Activated CD4-positive, alpha-beta T cell treated with anti-CD3 and anti-CD28 coated beads, Interleukin-2, amount 10 ng/mL, durations not matched to agents 24 days and 14 days (primary cell): ENCODE measurements around the gene TYRO3. TPM values are rescaled to one million over a fixed set of nuclear protein-coding genes. Genes with fewer than 3 reads are reported as not detected.
"Not testable (repeated sequence)": the region's sequence is repeated elsewhere in the genome, so short reads cannot be mapped to it uniquely, and the experiment has no call there.

Experiments
- DNase-seq: peaks from one replicate; pipeline ENCODE4 v3.0.0; 2022
- H3K27ac Mint-ChIP-seq: one replicate; pipeline ENCODE4 v1.8.0; 2022; ENCODE audit warnings: mild to moderate bottlenecking, mixed read lengths
- H3K27me3 Mint-ChIP-seq: one replicate; pipeline ENCODE4 v1.8.0; 2022; ENCODE audit warnings: mixed read lengths
- H3K36me3 Mint-ChIP-seq: one replicate; pipeline ENCODE4 v1.8.0; 2022; ENCODE audit warnings: low read depth, mild to moderate bottlenecking, mixed read lengths
- H3K4me1 Mint-ChIP-seq: one replicate; pipeline ENCODE4 v1.8.0; 2021; ENCODE audit warnings: mixed read lengths
- H3K4me3 Mint-ChIP-seq: one replicate; pipeline ENCODE4 v1.8.0; 2022; ENCODE audit warnings: mild to moderate bottlenecking, moderate library complexity, mixed read lengths
- H3K9me3 Mint-ChIP-seq: one replicate; pipeline ENCODE4 v1.8.0; 2021; ENCODE audit warnings: mixed read lengths
- intact Hi-C: fragments of 100-400 bp; cut with micrococcal nuclease; formaldehyde crosslinking; loops from one replicate; pipeline ENCODE4 v1.15.1; 2023
- total RNA-seq: library from RNA; stranded (reverse); gene quantifications from 2 replicates; pipeline ENCODE4 v1.2.3, GENCODE V29; 2022

The TYRO3 gene
- total RNA-seq, 1 donor from 2014 or later = 4.2 TPM

DNA sequence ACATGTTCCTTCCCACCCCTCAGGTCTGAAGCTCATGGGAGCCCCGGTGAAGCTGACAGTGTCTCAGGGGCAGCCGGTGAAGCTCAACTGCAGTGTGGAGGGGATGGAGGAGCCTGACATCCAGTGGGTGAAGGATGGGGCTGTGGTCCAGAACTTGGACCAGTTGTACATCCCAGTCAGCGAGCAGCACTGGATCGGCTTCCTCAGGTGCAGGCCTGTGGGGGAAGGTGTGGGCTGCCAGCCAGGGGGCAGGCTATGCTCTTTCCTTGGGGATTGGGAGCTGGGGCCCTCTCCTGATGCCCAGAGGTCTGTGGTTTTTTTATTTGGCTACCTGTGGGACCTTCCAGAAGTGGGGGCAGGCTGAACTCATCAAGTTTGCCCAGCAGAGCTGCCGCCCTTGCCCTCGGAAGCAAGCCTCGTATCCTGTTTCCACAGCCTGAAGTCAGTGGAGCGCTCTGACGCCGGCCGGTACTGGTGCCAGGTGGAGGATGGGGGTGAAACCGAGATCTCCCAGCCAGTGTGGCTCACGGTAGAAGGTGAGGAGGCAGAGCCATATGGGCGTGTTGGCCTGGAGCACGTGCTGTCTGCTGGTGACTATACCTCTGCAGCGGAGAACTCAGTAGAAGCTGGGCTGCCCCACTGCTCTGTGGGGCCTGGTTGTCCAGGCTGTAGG is 2.2 kb downstream of the TYRO3 start:
- intact Hi-C loops = no loop called here
- no peaks in the 10 kb centered on the region for H3K9me3 Mint-ChIP-seq
- peak overlapping the region; percentile 60 for H3K4me3 Mint-ChIP-seq
- peaks cover 16% of the 10 kb centered on the region for H3K4me1 Mint-ChIP-seq
- H3K27me3 Mint-ChIP-seq = peaks cover 43% of the 10 kb centered on the region
- no peak for DNase-seq
- H3K27ac Mint-ChIP-seq = no peak overlapping the region
- no peaks in the 10 kb centered on the region for H3K36me3 Mint-ChIP-seq

- no peaks in the 10 kb centered on the region for H3K9me3 Mint-ChIP-seq
- H3K27me3 Mint-ChIP-seq = peaks cover 42% of the 10 kb centered on the region
- H3K4me1 Mint-ChIP-seq = peaks cover 15% of the 10 kb centered on the region
- intact Hi-C loops = no loop called here
- DNase-seq = no peak
- H3K27ac Mint-ChIP-seq = no peak overlapping the region
- no peak overlapping the region for H3K4me3 Mint-ChIP-seq
- H3K36me3 Mint-ChIP-seq = no peaks in the 10 kb centered on the region
Measured at GRCh38 chr15:41561777-41562145, 2.7 kb downstream of the TYRO3 start.

- Mint-ChIP-seq H3K4me1 (peaks cover 14% of the 10 kb centered on the region), H3K9me3 (no peaks in the 10 kb centered on the region), H3K4me3 (no peak overlapping the region), H3K36me3 (no peaks in the 10 kb centered on the region), H3K27ac (no peak overlapping the region), H3K27me3 (peaks cover 39% of the 10 kb centered on the region)
- DNase-seq = no peak
- intact Hi-C loops = no loop called here
Measured at GRCh38 chr15:41562244-41562643, 3.2 kb downstream of the TYRO3 start.

GRCh38 chr15:41562784-41563198 is 3.8 kb downstream of the TYRO3 start:
- no peak overlapping the region for H3K27ac Mint-ChIP-seq
- peaks cover 12% of the 10 kb centered on the region for H3K4me1 Mint-ChIP-seq
- H3K4me3 Mint-ChIP-seq = no peak overlapping the region
- intact Hi-C loops = no loop called here
- no peaks in the 10 kb centered on the region for H3K9me3 Mint-ChIP-seq
- no peak for DNase-seq
- H3K27me3 Mint-ChIP-seq = peaks cover 41% of the 10 kb centered on the region
- H3K36me3 Mint-ChIP-seq = no peaks in the 10 kb centered on the region

GRCh38 chr15:41564286-41564959 is 5.4 kb downstream of the TYRO3 start:
- intact Hi-C loops = no loop called here
- Mint-ChIP-seq H3K4me1 (peaks cover 5% of the 10 kb centered on the region), H3K27me3 (peaks cover 35% of the 10 kb centered on the region)

GRCh38 chr15:41564960-41565502 is 6.0 kb downstream of the TYRO3 start:
- H3K36me3 Mint-ChIP-seq = no peaks in the 10 kb centered on the region
- no peak overlapping the region for H3K27ac Mint-ChIP-seq
- no peak overlapping the region for H3K4me3 Mint-ChIP-seq
- H3K9me3 Mint-ChIP-seq = no peaks in the 10 kb centered on the region
- DNase-seq = no peak
- peaks cover 31% of the 10 kb centered on the region for H3K27me3 Mint-ChIP-seq
- H3K4me1 Mint-ChIP-seq = no peaks in the 10 kb centered on the region
- intact Hi-C loops = no loop called here

More at GRCh38 chr15:41564286-41564959, 5.4 kb downstream of the TYRO3 start:
- Mint-ChIP-seq H3K9me3 (no peaks in the 10 kb centered on the region), H3K36me3 (no peaks in the 10 kb centered on the region), H3K27ac (no peak overlapping the region), H3K4me3 (no peak overlapping the region)
- DNase-seq = no peak

DNA sequence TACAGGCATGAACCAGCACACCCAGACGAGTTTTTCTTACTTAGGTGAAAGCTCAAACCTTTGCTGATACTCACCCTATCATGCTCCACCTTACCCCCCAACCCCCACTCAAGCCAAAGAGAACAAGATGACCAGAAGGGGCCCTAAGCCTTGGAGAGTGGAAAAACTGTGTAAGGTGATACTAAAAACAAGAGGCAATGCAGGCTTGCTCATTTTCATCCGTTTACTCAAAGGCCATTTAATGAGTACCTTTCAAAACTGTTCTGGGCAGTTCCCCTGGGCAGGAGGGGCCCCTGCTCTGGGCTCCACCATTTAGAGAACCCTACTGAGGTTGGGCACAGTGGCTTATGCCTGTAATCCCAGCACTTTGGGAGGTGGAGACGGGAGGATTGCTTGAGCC is 6.7 kb downstream of the TYRO3 start:
- DNase-seq = no peak
- Mint-ChIP-seq H3K4me1 (no peaks in the 10 kb centered on the region), H3K27me3 (peaks cover 24% of the 10 kb centered on the region), H3K27ac (no peak overlapping the region), H3K9me3 (no peaks in the 10 kb centered on the region), H3K36me3 (no peaks in the 10 kb centered on the region), H3K4me3 (no peak overlapping the region)
- intact Hi-C loops = no loop called here

GRCh38 chr15:41566121-41566885 is 7.3 kb downstream of the TYRO3 start:
- H3K27me3 Mint-ChIP-seq = peaks cover 21% of the 10 kb centered on the region
- intact Hi-C loops = no loop called here
- no peaks in the 10 kb centered on the region for H3K4me1 Mint-ChIP-seq
- H3K4me3 Mint-ChIP-seq = no peak overlapping the region
- H3K36me3 Mint-ChIP-seq = no peaks in the 10 kb centered on the region
- no peak overlapping the region for H3K27ac Mint-ChIP-seq
- no peaks in the 10 kb centered on the region for H3K9me3 Mint-ChIP-seq
- DNase-seq = no peak

DNA sequence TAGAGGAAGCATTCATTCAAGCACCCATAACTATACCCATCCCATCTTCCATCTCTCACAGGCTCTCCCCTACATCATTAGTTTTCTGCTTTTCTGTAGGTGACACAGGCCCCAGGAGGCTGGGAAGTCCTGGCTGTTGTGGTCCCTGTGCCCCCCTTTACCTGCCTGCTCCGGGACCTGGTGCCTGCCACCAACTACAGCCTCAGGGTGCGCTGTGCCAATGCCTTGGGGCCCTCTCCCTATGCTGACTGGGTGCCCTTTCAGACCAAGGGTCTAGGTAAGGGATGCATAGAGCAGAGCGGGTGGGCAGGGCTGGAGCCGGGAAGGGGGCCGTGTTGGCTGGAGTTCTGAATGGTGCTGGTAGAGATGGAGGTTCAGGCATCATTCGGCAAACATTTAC is 8.2 kb downstream of the TYRO3 start:
- H3K27ac Mint-ChIP-seq = no peak overlapping the region

DNA sequence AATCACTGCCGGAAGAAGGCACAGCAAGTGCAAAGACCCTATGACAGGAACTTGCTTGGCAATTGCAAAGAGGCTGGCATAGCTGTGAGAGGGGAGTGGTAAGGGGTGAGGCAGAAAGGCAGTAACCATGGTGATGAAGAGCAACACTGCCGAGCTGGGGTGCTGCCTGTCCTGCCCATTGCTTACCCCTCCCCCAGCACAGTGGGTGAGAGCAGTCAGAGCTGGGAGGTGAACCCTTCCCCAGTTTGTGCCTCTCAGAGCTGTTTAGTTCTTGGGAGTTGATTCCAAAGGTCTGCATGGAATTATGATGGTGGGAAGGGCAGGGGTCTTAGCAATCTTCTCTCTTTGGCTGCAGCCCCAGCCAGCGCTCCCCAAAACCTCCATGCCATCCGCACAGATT is 8.8 kb downstream of the TYRO3 start:
- H3K4me1 Mint-ChIP-seq = no peaks in the 10 kb centered on the region
- no peaks in the 10 kb centered on the region for H3K36me3 Mint-ChIP-seq
- no peak overlapping the region for H3K4me3 Mint-ChIP-seq
- no peak for DNase-seq
- H3K27me3 Mint-ChIP-seq = peaks cover 17% of the 10 kb centered on the region
- no peaks in the 10 kb centered on the region for H3K9me3 Mint-ChIP-seq
- intact Hi-C loops = no loop called here
- no peak overlapping the region for H3K27ac Mint-ChIP-seq

More for the DNA sequence above, 8.2 kb downstream of the TYRO3 start:
- intact Hi-C loops = no loop called here
- H3K27me3 Mint-ChIP-seq = peaks cover 17% of the 10 kb centered on the region
- H3K4me1 Mint-ChIP-seq = no peaks in the 10 kb centered on the region
- DNase-seq = no peak
- no peaks in the 10 kb centered on the region for H3K9me3 Mint-ChIP-seq
- H3K36me3 Mint-ChIP-seq = no peaks in the 10 kb centered on the region
- H3K4me3 Mint-ChIP-seq = no peak overlapping the region

DNA sequence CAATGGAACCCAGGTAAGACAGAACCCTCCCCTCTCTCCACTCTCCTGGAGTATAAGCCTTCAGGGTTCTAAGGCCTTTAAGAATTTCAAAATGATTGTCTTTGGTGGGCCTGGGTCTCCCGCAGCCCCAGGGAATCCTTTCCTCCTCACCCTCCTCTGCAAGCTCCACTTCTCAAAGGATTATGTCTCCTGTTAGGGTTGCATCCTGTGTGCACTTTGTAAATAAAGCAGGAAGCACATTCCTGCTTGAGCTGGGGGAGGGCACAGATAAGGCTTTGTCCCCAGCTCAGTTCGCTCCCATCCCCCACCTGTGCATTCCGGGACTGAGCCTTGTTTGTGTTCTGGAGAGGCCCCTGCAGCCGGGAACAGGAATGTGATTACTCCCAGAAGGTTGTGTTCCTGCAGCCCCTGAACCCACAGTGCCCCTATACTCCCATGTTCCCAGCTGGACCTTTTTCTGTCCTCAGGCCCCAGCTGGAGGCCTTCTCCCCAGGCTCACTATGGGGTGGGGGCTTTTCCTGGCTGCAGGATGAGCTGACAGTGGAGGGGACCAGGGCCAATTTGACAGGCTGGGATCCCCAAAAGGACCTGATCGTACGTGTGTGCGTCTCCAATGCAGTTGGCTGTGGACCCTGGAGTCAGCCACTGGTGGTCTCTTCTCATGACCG is 9.5 kb downstream of the TYRO3 start:
- no peak for DNase-seq
- Mint-ChIP-seq H3K9me3 (no peaks in the 10 kb centered on the region), H3K27ac (no peak overlapping the region), H3K4me3 (no peak overlapping the region), H3K27me3 (peaks cover 13% of the 10 kb centered on the region), H3K36me3 (no peaks in the 10 kb centered on the region), H3K4me1 (no peaks in the 10 kb centered on the region)
- intact Hi-C loops = no loop called here

DNA sequence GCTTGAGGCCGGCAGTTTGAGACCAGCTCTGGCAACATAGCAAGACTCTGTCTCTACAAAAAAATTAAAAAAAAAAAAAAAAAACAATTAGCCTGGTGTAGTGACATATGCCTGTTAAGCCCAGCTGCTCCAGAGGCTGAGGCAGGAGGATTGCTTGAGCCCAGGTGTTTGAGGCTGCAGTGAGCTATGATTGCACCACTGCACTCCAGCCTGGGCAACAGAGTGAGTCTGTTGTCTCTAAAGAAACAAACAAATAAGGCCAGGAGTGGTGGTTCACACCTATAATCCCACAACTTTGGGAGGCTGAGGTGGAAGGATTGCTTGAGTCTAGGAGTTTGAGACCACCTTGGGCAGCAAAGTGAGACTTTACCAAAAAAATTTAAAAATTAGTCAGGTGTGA is 10.2 kb downstream of the TYRO3 start:
- intact Hi-C loops, H3K27ac Mint-ChIP-seq, H3K9me3 Mint-ChIP-seq, DNase-seq, H3K4me3 Mint-ChIP-seq, H3K36me3 Mint-ChIP-seq, H3K4me1 Mint-ChIP-seq: not testable (repeated sequence)
- H3K27me3 Mint-ChIP-seq = peaks cover 11% of the 10 kb centered on the region

DNA sequence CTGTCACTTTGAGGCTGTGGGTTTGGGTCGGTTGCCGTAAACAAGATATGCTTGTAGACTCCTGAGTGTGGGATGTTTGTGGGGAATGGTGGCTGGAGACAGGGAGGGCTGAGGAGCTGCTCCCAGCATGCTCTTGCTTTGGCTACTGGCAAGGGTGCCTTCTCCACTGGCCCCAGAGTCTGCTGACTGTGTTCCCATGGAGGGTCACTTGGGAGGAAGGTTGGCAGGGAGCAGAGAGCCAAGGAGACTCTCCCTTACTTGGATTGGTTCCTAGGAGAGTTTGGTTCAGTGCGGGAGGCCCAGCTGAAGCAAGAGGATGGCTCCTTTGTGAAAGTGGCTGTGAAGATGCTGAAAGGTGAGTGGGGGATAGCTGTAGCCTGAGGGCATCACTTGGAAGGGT is 11.8 kb downstream of the TYRO3 start:
- H3K36me3 Mint-ChIP-seq = no peaks in the 10 kb centered on the region
- no peak overlapping the region for H3K27ac Mint-ChIP-seq

More for the DNA sequence above, 11.8 kb downstream of the TYRO3 start:
- H3K4me3 Mint-ChIP-seq = no peak overlapping the region
- no peaks in the 10 kb centered on the region for H3K4me1 Mint-ChIP-seq
- H3K27me3 Mint-ChIP-seq = peaks cover 7% of the 10 kb centered on the region
- no peak for DNase-seq
- intact Hi-C loops = no loop called here
- H3K9me3 Mint-ChIP-seq = no peaks in the 10 kb centered on the region
